Stimulated activated CD4-positive, alpha-beta T cell treated with anti-CD3 and anti-CD28 coated beads, Interleukin-12 subunit alpha, Interleukin-12 subunit beta, amount 100 ng/mL, for 4 hours (primary cell): ENCODE measurements around the gene XPO6.

Experiments used
- DNase-seq: peaks from one replicate; pipeline ENCODE4 v3.0.0-alpha.2; 2020

The XPO6 gene

GRCh38 chr16:28106467-28107215, 105.1 kb downstream of the XPO6 start:
- DNase-seq = no peak

- DNase-seq = no peak
These were observed 105.8 kb downstream of the XPO6 start for GRCh38 chr16:28105954-28106353.

- DNase-seq = no peak
These were observed 106.5 kb downstream of the XPO6 start for GRCh38 chr16:28105297-28105696.

GRCh38 chr16:28104404-28104803, 107.4 kb downstream of the XPO6 start:
- DNase-seq = no peak

- DNase-seq = no peak
These were observed 108.1 kb downstream of the XPO6 start for GRCh38 chr16:28103516-28104170.

GRCh38 chr16:28101533-28101890, 110.3 kb downstream of the XPO6 start:
- DNase-seq = no peak

GRCh38 chr16:28100810-28101532, 110.8 kb downstream of the XPO6 start:
- DNase-seq = no peak

- no peak for DNase-seq
These were observed 112.5 kb downstream of the XPO6 start for GRCh38 chr16:28098959-28099945.

- DNase-seq = no peak
These were observed 113.4 kb downstream of the XPO6 start for GRCh38 chr16:28098171-28098958.

- DNase-seq = no peak
These were observed 114.5 kb downstream of the XPO6 start for GRCh38 chr16:28096983-28097899.

- DNase-seq = no peak
These were observed 118.4 kb downstream of the XPO6 start for GRCh38 chr16:28093385-28093725.

GRCh38 chr16:28092721-28093384, 118.9 kb downstream of the XPO6 start:
- no peak for DNase-seq

GRCh38 chr16:28091656-28092055, 120.1 kb downstream of the XPO6 start:
- DNase-seq = no peak

- no peak for DNase-seq
These were observed 121.0 kb downstream of the XPO6 start for GRCh38 chr16:28090646-28091377.

GRCh38 chr16:28089992-28090365, 121.8 kb downstream of the XPO6 start:
- no peak for DNase-seq

- no peak for DNase-seq
These were observed 122.4 kb downstream of the XPO6 start for GRCh38 chr16:28089205-28089991.

- no peak for DNase-seq
These were observed 124.0 kb downstream of the XPO6 start for GRCh38 chr16:28087675-28088300.

- DNase-seq = no peak
These were observed 124.6 kb downstream of the XPO6 start for GRCh38 chr16:28087140-28087660.
